Thymus (tissue), 14 donors: ENCODE measurements around the gene SLC36A2. TPM values are rescaled to one million over a fixed set of nuclear protein-coding genes. Genes with fewer than 3 reads are reported as not detected.
"Not testable (repeated sequence)": the region's sequence is repeated elsewhere in the genome, so short reads cannot be mapped to it uniquely, and the experiment has no call there.

ENCODE experiments used
- DNase-seq, 9 donors: peaks; one replicate each; pipeline ENCODE4 v3.0.0-alpha.2; 2013; ENCODE audit warnings: low spot score in 9 of 9, low read depth in 6 of 9, missing footprints in 1 of 9
- H3K27ac ChIP-seq, 2 donors: one replicate each; pipeline ENCODE4 v1.5.1; 2013; ENCODE audit warnings: control low read depth in 1 of 2, low read depth in 1 of 2, low read length in 1 of 2, mild to moderate bottlenecking in 1 of 2, moderate library complexity in 1 of 2
- H3K27me3 ChIP-seq, 2 donors: one replicate each; pipeline ENCODE4 v1.5.1; 2013; ENCODE audit warnings: low read length in 1 of 2; ENCODE audit not compliant: control insufficient read depth in 2 of 2, insufficient read depth in 1 of 2
- H3K36me3 ChIP-seq, 2 donors: one replicate each; pipeline ENCODE4 v1.5.1; 2013; ENCODE audit warnings: low read length in 1 of 2, mild to moderate bottlenecking in 1 of 2, moderate library complexity in 1 of 2; ENCODE audit not compliant: control insufficient read depth in 2 of 2, insufficient read depth in 2 of 2
- H3K4me1 ChIP-seq, 2 donors: one replicate each; pipeline ENCODE4 v1.5.1; 2013; ENCODE audit warnings: low read length in 2 of 2; ENCODE audit not compliant: control insufficient read depth in 2 of 2, insufficient read depth in 2 of 2
- H3K4me3 ChIP-seq, 2 donors: one replicate each; pipeline ENCODE4 v1.5.1; 2013; ENCODE audit warnings: low read length in 2 of 2, control low read depth in 1 of 2, mild to moderate bottlenecking in 1 of 2
- H3K9me3 ChIP-seq, 2 donors: one replicate each; pipeline ENCODE4 v1.5.1; 2013; ENCODE audit warnings: low read length in 1 of 2, mild to moderate bottlenecking in 1 of 2; ENCODE audit not compliant: control insufficient read depth in 2 of 2, insufficient read depth in 1 of 2
- WGBS: extraction: QIAGEN DNeasy Blood & Tissue Kit; methylation state at CpG from one replicate; pipeline ENCODE4 v1.1.7; 2013; 5-methylcytosine and 5-hydroxymethylcytosine counted together
- long read RNA-seq, 10 donors: transcript quantifications; one replicate each; lab custom pipeline, GENCODE V29; 2026
- polyA plus RNA-seq: library from polyadenylated mRNA; stranded (reverse); fragments of 200-250 nt; gene quantifications from one replicate; pipeline ENCODE4 v1.2.3, GENCODE V29; 2013
- total RNA-seq: library from RNA; stranded (reverse); fragments of 120-200 nt; gene quantifications from one replicate; pipeline ENCODE4 v1.2.4, GENCODE V29; 2013
- donor health status: healthy.

SLC36A2 gene
- not detected for total RNA-seq
- 0.02 TPM for polyA plus RNA-seq
- long read RNA-seq, donor 1 = 0 reads
- long read RNA-seq, donor 2 = 0 reads
- long read RNA-seq, donor 3 = 0 reads
- long read RNA-seq, donor 4 = 0 reads
- long read RNA-seq, donor 5 = 0 reads
- long read RNA-seq, donor 6 = 0 reads
- long read RNA-seq, donor 7 = 0 reads
- long read RNA-seq, donor 8 = 0 reads
- long read RNA-seq, donor 9 = 0 reads
- long read RNA-seq, donor 10 = 0 reads

GRCh38 chr5:151347369-151347768, at the start of gene SLC36A2:
TSS of gene SLC36A2 (minus strand) at chr5:151347559. CDS start at chr5:151347460, 99 bp downstream.
- H3K4me1 ChIP-seq = no peaks in the 10 kb centered on the region
- H3K4me3 ChIP-seq = no peak within 1 kb of the TSS
- WGBS = 76% methylated on average over 8 of the region's 8 CpGs
- no peak for DNase-seq
- H3K36me3 ChIP-seq = no peaks in the 10 kb centered on the region
- H3K27ac ChIP-seq = no peak within 1 kb of the TSS
- peaks cover 2 to 20% of the 10 kb centered on the region in 2 donors for H3K27me3 ChIP-seq
- H3K9me3 ChIP-seq = no peaks in the 10 kb centered on the region

GRCh38 chr5:151388960-151389359, 41.6 kb upstream of the SLC36A2 start:
- Histone ChIP-seq H3K27ac (no peak overlapping the region), H3K9me3 (no peaks in the 10 kb centered on the region), H3K27me3 (peaks cover 0 to 7% of the 10 kb centered on the region in 2 donors), H3K36me3 (no peaks in the 10 kb centered on the region), H3K4me1 (no peaks in the 10 kb centered on the region), H3K4me3 (no peak overlapping the region)
- 88% methylated on average over 2 of the region's 2 CpGs for WGBS
- no peak for DNase-seq

- H3K27me3 ChIP-seq = peaks cover 0 to 7% of the 10 kb centered on the region in 2 donors
- no peaks in the 10 kb centered on the region for H3K9me3 ChIP-seq
- no peaks in the 10 kb centered on the region for H3K36me3 ChIP-seq
- H3K4me1 ChIP-seq = no peaks in the 10 kb centered on the region
- H3K4me3 ChIP-seq = no peak overlapping the region
- WGBS = 92% methylated on average over 2 of the region's 2 CpGs
- DNase-seq = no peak
- no peak overlapping the region for H3K27ac ChIP-seq
Measured at GRCh38 chr5:151384106-151384505, 36.7 kb upstream of the SLC36A2 start.

GRCh38 chr5:151383011-151383410, 35.7 kb upstream of the SLC36A2 start:
- DNase-seq = no peak
- Histone ChIP-seq H3K27ac (no peak overlapping the region), H3K9me3 (no peaks in the 10 kb centered on the region), H3K4me1 (no peaks in the 10 kb centered on the region), H3K4me3 (no peak overlapping the region), H3K36me3 (no peaks in the 10 kb centered on the region), H3K27me3 (peaks cover 0 to 7% of the 10 kb centered on the region in 2 donors)
- WGBS = 83% methylated on average over 8 of the region's 8 CpGs

- Histone ChIP-seq H3K36me3 (no peaks in the 10 kb centered on the region), H3K27ac (no peak overlapping the region), H3K4me3 (no peak overlapping the region), H3K9me3 (no peaks in the 10 kb centered on the region), H3K4me1 (no peaks in the 10 kb centered on the region), H3K27me3 (peaks cover 0 to 6% of the 10 kb centered on the region in 2 donors)
- DNase-seq = no peak
- 98% methylated on average over 2 of the region's 2 CpGs for WGBS
Measured at GRCh38 chr5:151382576-151382975, 35.2 kb upstream of the SLC36A2 start.

GRCh38 chr5:151381899-151382298, 34.5 kb upstream of the SLC36A2 start:
- H3K27ac ChIP-seq = no peak overlapping the region
- no peaks in the 10 kb centered on the region for H3K36me3 ChIP-seq
- no peaks in the 10 kb centered on the region for H3K9me3 ChIP-seq
- H3K4me1 ChIP-seq = no peaks in the 10 kb centered on the region
- 95% methylated on average over 6 of the region's 6 CpGs for WGBS
- no peak for DNase-seq
- no peak overlapping the region for H3K4me3 ChIP-seq
- peaks cover 0 to under 1% of the 10 kb centered on the region in 2 donors for H3K27me3 ChIP-seq

GRCh38 chr5:151378616-151379015, 31.3 kb upstream of the SLC36A2 start:
- 97% methylated on average over 6 of the region's 6 CpGs for WGBS
- no peak for DNase-seq
- Histone ChIP-seq H3K4me1 (no peaks in the 10 kb centered on the region), H3K36me3 (no peaks in the 10 kb centered on the region), H3K9me3 (no peaks in the 10 kb centered on the region), H3K27ac (no peak overlapping the region), H3K4me3 (no peak overlapping the region), H3K27me3 (no peaks in the 10 kb centered on the region)

- no peak overlapping the region for H3K4me3 ChIP-seq
- no peaks in the 10 kb centered on the region for H3K4me1 ChIP-seq
- H3K9me3 ChIP-seq = no peaks in the 10 kb centered on the region
- no peaks in the 10 kb centered on the region for H3K27me3 ChIP-seq
- H3K27ac ChIP-seq = no peak overlapping the region
- H3K36me3 ChIP-seq = no peaks in the 10 kb centered on the region
- WGBS = 88% methylated on average over 1 of the region's 1 CpG
- DNase-seq = no peak
Measured at GRCh38 chr5:151374539-151374938, 27.2 kb upstream of the SLC36A2 start.

GRCh38 chr5:151367038-151367437, 19.7 kb upstream of the SLC36A2 start:
- not testable (repeated sequence) for H3K27me3 ChIP-seq, H3K9me3 ChIP-seq, H3K4me1 ChIP-seq, DNase-seq, H3K4me3 ChIP-seq, H3K36me3 ChIP-seq, H3K27ac ChIP-seq
- WGBS = 79% methylated on average over 6 of the region's 6 CpGs
